HK-2 (cell line): Measurements from ENCODE around the gene PRR16.

Experiments used
- DNase-seq: peaks from one replicate; pipeline ENCODE4 v3.0.0-alpha.2; 2018; ENCODE audit not compliant: unreplicated experiment

PRR16 gene

DNA sequence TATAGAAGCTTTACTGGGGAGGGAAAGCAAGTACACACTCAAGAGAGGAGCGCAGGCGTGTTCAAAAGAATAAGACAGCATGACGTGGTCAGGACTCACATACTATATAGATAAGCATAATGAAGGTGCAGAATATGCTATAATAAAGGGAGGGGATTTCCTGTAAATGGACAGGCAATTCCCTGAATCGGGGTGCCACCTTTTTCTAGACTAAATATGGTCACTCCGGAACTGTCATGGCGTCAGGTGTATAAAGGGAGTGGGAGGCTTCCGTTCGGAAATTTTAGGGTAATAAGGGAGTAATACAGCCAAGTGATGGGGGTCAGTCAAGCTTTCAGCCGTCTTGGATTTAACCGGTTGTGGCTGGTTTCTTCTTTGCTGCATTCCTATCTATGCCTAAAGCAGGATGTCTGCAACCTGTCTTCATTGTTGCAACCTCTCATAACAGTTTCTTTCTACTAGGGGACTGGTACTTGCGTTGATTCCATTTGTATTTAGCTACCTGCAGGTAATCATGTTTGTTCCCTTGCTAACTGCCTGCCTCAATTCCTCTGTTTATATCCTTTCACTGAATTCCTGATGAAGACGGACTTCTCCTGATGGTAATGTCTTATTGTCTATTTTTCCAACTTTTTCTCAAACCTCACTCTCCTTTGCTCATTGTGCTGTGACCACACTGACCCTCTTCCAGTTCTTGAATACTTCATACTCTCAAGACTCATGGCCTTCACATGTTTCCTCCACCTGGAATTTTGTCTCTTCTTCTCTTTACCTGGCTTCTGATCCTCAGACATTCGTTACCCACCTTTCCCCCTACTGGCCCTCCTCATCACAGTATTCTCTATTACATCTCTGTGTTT lies 48.9 kb downstream of the PRR16 start:
- no peak for DNase-seq

DNA sequence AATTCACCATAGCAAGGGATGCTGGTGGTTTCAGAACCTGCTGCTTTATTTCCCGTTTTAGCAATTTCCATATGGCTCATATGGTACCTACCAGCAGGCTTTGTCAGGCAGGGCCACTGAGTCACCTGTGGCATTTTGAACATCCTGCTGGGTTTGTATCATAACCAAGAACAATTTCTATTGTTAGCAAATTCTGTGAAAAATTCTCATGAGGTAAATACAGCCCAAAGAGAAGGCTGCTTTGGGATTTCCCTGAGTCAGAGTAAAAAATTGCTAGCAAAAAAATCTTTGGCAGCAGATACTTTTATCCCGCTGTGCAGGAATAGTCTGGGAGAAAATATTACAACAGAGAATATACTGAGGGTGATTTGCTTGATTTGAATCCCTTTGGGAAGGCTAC lies 52.7 kb downstream of the PRR16 start:
- no peak for DNase-seq

GRCh38 chr5:120517607-120518252 lies 53.6 kb downstream of the PRR16 start:
- DNase-seq: no peak

DNA sequence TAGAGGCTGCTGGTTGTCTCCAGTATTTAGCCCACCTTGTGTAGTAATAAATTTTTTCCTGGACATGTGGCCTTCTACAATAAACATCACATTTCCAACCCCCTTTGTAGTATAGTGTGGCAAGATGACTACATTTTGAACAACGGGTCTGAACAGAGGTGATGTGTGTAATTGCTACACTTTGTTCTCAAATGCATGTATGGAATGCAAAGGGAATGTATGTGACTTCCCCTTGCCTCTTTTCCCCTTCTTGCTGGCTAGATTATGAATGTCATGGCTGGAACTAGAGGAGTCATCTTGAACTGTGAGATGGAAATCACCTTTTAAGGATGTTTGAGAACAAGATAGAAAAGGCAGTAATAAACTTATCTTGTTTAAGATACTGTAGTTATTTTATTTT lies 54.5 kb downstream of the PRR16 start:
- no peak for DNase-seq

DNA sequence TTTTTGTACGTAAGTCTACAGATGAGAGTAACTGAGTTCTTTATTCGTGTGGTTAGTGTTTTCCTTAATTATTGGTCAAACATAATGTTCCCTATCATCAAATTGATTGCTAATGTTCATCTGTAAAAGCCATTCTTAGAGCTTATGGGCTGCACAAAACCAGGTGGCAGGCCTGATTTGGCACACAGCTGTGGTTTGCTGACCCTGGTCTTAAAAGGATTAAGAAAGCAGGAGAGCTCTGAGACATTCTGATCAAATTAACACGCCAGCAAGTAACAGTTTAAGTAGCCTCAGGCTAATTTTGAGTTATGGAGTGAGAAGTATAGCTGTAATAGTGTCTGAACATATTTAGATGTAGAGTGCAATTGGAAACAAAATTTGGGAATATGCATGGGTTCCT lies 63.2 kb downstream of the PRR16 start:
- DNase-seq: no peak

- no peak for DNase-seq
Measured at GRCh38 chr5:120528609-120529008, 64.5 kb downstream of the PRR16 start.

DNA sequence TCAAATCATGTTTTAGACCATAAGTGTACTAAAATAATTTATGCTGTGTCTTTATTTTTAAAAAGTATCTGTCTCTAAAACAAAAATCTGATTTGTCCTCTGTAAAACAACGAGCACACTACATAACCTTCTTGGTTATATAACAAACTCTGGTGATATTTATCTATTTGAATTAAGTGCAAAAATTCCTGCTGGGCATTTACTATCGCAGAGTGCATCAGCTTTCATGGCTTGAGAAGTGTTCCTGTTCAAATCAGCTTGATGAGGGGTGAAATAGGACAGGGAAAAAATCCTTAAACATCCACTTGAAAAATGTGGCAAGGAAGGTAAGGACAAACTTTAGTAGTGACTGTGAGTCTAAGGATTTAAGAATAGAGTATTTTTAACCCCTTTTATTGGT lies 65.3 kb downstream of the PRR16 start:
- DNase-seq: no peak

DNA sequence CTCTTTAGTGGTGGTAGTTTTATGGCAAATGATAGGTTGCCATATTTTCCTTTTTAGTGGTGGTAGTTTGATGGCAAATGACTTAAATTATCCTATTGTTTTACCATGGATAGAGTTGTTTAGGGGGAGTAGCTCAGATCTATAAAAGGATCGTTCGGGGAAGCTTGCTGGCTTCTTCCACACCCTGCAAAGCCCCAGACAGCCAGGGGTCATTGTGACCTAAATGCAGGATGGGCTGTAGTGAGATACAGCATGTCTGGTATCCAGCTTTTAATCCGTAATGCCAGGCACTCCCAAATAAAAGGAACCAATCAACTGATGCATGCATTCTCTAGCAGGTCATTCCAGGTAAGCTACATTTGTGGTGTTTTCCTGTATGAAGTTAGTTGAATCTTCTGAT lies 67.1 kb downstream of the PRR16 start:
- DNase-seq: no peak

GRCh38 chr5:120532835-120533234 lies 68.7 kb downstream of the PRR16 start:
- no peak for DNase-seq

DNA sequence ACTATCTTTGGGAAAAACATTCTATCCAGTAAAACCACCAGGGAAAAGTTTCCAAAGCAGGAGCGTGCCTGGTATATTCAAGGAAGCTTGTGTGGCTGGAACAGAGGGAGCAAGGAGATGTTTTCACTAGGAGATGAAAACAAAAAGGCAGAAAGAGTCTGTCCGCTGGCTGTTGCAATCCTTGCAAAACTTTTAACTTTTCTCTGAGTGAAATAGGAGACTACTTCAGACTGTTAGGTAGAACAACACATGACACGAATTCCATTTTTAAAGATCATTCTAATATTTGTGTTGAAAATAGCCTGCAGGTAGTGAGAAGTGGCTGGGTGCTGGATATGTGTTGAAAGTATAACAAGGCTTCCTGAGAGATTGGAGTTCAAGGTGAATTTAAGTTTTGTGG lies 69.5 kb downstream of the PRR16 start:
- no peak for DNase-seq

GRCh38 chr5:120535900-120536299 lies 71.8 kb downstream of the PRR16 start:
- no peak for DNase-seq

DNA sequence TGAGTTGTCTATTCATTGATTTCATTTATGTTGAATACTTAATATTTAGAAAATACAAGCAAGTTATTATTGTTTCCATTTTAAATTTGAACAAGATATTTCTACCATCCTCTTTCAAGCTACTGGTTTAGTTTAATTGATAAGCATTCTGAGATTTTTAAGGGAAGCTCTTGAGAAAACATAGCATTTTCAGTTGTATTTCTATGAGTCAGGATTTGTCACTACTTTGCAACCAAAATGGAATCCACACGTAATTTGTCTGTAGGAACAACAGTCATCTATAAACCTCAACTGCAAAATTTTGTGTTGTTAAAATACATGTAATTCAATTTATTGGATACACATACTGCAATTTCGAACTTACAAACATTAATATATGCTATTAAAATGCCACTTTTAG lies 74.0 kb downstream of the PRR16 start:
- no peak for DNase-seq

DNA sequence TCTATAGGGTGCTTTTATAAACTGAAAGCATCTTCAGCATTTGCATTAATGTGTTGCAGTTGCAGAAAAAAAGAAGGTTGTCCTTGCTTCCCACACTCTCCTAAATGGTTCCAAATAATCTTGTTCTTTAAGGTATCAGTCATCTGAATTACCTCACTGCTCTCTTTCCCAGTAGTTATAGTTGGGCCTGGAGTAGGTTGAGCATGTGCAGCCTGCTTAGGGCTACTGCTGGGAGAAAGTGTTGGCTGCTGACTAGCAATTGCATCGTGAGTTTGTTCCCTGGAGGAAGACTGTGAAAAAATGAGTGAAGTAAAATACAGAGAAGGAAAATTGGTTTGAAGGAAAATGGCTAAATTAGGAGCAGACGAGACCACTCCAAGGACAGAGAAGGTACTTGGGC lies 74.5 kb downstream of the PRR16 start:
- no peak for DNase-seq

- no peak for DNase-seq
Measured at GRCh38 chr5:120539471-120539870, 75.4 kb downstream of the PRR16 start.

DNA sequence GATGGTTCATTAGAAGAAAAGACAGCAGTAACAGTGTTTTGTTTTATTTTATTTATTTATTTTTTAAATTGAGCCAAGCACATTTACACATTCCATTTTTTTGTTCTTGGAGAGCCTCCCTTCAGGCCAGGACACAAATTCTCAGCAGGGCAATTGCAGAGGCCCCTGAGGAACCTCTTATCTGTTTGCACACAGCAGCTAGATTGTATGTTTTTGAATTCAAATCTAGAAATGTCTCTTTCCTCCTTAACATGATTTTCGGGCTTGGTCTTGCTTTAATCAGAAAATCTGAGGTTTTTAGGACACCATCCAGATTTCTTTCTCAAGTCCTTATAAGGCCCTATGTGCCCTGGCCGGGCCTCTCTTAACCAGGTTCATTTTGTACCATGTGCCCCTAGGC lies 76.0 kb downstream of the PRR16 start:
- no peak for DNase-seq

DNA sequence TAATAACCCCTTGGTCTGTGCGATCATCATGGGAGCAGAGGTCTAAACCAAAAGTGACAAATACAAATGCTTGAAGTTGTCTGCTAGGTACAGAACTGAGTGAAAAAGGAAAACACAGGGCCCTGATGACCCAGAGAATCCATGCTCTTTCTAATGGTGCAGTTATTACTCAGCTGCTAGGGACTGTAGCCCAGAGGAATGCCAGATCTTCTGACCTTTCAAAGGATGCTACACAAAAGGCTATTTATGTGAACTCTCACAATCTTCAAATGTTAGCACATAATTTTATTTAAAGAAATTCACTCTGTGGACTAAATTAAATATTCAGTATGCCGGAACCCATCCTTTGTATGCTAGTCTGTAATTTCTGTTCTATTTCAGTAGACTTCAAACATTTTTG lies 79.9 kb downstream of the PRR16 start:
- DNase-seq: no peak

- DNase-seq: no peak
Measured at GRCh38 chr5:120545007-120545406, 80.9 kb downstream of the PRR16 start.

DNA sequence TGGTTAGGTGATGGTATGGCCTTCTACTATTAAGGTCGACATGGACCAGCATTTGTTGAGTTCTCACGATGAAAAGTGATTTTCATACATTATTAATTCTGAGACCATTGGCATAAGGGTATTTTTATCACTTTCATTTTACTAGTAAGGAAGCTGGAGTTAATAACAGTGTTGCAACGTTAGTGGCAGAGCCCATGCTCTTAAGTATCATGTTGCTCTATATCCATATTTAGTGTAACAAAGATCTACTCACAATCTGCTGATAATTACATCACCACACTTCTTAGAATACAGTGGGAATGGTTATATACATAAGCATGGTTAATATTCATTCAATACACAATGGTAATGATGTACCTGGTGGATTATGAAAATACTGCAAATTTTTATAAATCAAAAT lies 81.9 kb downstream of the PRR16 start:
- no peak for DNase-seq

DNA sequence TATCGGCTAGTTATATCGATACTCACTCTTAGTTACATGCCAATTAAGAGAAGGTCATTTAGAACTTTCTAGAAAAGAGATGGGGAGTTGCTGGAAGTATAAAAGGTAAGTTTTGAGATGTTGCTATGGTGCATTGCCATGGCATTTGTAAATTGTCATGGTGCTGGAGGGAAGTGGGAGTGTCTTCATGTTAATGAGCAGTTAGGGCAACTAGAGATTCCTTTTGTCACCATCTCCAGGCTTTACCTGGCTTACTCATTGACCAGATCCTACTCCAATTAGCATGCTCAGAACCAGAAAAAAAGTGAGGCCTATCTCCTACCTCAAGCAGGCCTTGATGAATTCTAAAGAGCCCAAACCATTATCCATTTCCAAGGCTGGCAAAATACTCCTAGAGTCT lies 82.8 kb downstream of the PRR16 start:
- DNase-seq: no peak

DNA sequence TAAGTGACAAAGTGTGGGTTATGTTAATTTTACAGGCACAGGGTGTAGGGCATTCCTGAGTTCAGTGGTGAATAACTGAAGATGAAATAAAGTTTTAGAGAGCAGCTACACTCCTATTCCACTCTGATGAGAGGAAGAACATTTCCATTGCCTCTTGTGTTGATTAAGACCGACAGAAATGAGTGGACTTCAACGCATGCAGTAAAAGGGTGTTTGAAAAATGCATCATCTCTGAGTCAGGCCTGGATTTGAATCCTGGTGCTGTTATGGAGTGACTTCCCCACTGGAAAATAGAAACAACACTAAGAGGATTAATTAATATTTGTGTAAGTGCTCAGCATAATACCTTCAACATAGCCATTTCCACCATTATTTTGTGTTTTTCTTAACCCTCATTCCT lies 86.3 kb downstream of the PRR16 start:
- DNase-seq: no peak

DNA sequence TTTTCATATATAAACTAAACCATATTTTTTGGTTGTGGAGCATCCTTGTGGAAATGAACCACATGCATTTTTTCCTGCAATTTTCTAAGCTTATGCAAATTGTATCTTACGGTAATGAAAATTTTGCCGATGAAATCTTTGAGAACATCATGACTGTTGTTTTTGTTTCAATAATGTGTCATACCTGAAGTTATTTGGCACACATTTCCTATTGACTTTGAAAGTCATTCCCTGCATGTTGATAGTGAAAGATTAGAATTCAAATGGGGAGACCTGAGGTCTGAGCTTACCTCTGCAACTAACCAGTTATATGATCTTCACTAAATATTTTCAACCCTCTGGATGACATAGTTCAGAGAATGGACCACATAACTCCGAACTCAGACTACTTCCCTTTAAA lies 88.5 kb downstream of the PRR16 start:
- DNase-seq: no peak

DNA sequence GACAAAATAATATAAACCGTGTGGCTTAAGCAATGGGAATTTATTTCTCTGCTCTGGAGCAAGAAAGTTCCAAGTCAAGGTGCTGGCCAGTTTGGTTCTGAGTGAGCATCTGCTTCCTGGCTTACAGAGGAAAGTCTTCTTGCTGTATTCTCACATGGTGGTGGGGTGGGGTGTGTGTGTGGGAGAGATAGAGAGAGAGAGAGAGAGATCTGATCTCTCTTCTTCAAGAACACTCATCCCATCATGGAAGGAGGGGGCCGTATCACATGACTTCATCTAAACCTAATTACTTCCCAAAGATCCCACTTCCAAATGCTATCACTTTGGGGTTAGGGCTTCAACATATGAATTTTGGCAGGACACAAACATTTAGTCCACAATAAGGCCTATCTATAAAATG lies 91.2 kb downstream of the PRR16 start:
- DNase-seq: no peak

DNA sequence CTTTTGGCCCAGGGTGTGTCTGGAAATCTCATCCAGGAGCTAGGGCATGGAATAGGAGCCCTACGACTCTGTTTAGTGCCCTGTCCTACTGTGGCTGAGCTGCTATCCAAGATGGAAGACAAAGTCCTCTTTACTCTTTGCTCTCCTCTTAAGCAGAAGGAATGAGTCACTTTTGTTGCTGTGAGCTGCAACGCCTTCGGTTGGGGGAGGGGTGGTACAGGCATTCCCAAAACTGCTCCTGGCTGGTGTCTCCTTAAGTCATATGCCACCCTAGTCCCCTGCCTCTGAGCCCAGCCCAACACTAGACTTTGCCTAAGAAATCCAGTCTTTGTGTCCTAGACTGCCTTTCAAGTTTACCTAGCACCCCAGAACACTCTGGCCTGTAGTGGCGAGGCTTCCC lies 99.9 kb downstream of the PRR16 start:
- DNase-seq: no peak

GRCh38 chr5:120567066-120567465 lies 103.0 kb downstream of the PRR16 start:
- DNase-seq: no peak
